A549 (cell line): Measurements from ENCODE around the gene NAP1L4. TPM values are rescaled to one million over a fixed set of nuclear protein-coding genes. Genes with fewer than 3 reads are reported as not detected.

ENCODE experiments used
- ATAC-seq, 2 experiments: fragments of 200-7000 bp in 1 of 2; fragments of >200 bp in 1 of 2; cut with Nextera tagmentation in 1 of 2; cut with Tn5 transposase in 1 of 2; 3 replicates each; pipeline versions ENCODE4 v1.8.0 to v1.9.1; 2018 to 2020; ENCODE audit warnings: mild to moderate bottlenecking in 1 of 2, moderate library complexity in 1 of 2
- CTCF ChIA-PET: fragments of 300-600 bp; sonication (Branson Sonifier 250); formaldehyde crosslinking; extraction: SDS; loops from one replicate; lab custom pipeline; 2021; ENCODE audit warnings: antibody characterized with exemption, inconsistent platforms; lab: Yijun Ruan, JAX
- POLR2A ChIA-PET: fragments of 350-600 bp; formaldehyde crosslinking; extraction: SDS; loops from one replicate; lab custom pipeline; 2021; ENCODE audit warnings: antibody characterized with exemption, inconsistent platforms; lab: Yijun Ruan, JAX
- DNase-seq, 2 experiments: peaks; one replicate each; pipeline versions ENCODE4 v3.0.0 to v3.0.0-alpha.2; 2011 to 2016; ENCODE audit warnings: low read depth in 1 of 2, low spot score in 1 of 2
- FAIRE-seq: peaks from 2 replicates; lab custom pipeline; 2011; peaks lifted over from hg19 to GRCh38; lab: Jason Lieb, UNC
- H3K27ac ChIP-seq, 2 experiments: fragments of >200 bp; sonication (Bioruptor Twin); formaldehyde crosslinking; 3 replicates each; pipeline ENCODE4 v1.5.1; 2016 to 2017
- H3K4me1 ChIP-seq: fragments of >200 bp; sonication (Bioruptor Twin); formaldehyde crosslinking; 3 replicates; pipeline ENCODE4 v1.6.1; 2016
- H3K4me2 ChIP-seq: fragments of >200 bp; sonication (Bioruptor Twin); formaldehyde crosslinking; 3 replicates; pipeline ENCODE4 v1.6.1; 2016
- H3K4me3 ChIP-seq: fragments of >200 bp; sonication (Bioruptor Twin); formaldehyde crosslinking; 3 replicates; pipeline ENCODE4 v1.5.1; 2016
- H3K9me3 ChIP-seq: fragments of >200 bp; sonication (Bioruptor Twin); formaldehyde crosslinking; 3 replicates; pipeline ENCODE4 v1.6.1; 2016
- ATOH8 ChIP-seq: fragments of 250-450 bp; sonication (Bioruptor Pico); IDR thresholded peaks from 2 replicates; pipeline ENCODE4 v1.5.0; 2020; ENCODE audit warnings: low read depth, mild to moderate bottlenecking, moderate library complexity
- BHLHE40 ChIP-seq: IDR thresholded peaks from 2 replicates; pipeline ENCODE4 v1.6.1; 2012; ENCODE audit warnings: low read depth, low read length, inconsistent platforms
- CBX2 ChIP-seq: fragments of 200-600 bp; sonication (generic); IDR thresholded peaks from 2 replicates; pipeline ENCODE4 v1.6.1; 2016; ENCODE audit warnings: low read depth, mild to moderate bottlenecking, borderline replicate concordance
- CHD4 ChIP-seq: fragments of 200-600 bp; sonication (generic); IDR thresholded peaks from 2 replicates; pipeline ENCODE4 v1.6.1; 2016; ENCODE audit warnings: antibody characterized with exemption, mild to moderate bottlenecking, borderline replicate concordance
- FOSB ChIP-seq: fragments of 250-450 bp; sonication (Bioruptor Pico); IDR thresholded peaks from 2 replicates; pipeline ENCODE4 v1.5.0; 2020; ENCODE audit warnings: mild to moderate bottlenecking, moderate library complexity
- HDAC2 ChIP-seq: fragments of 200-600 bp; sonication (generic); IDR thresholded peaks from 2 replicates; pipeline ENCODE4 v1.6.1; 2016
- HEYL ChIP-seq: fragments of 250-450 bp; sonication (Bioruptor Pico); IDR thresholded peaks from 2 replicates; pipeline ENCODE4 v1.8.0; 2021; ENCODE audit warnings: mild to moderate bottlenecking, moderate library complexity
- HOXA7 ChIP-seq: fragments of 250-450 bp; sonication (Bioruptor Pico); IDR thresholded peaks from 2 replicates; pipeline ENCODE4 v1.5.0; 2020; ENCODE audit warnings: mild to moderate bottlenecking, moderate library complexity
- KDM1A ChIP-seq: fragments of 200-600 bp; sonication (generic); IDR thresholded peaks from 2 replicates; pipeline ENCODE4 v1.6.1; 2016; ENCODE audit warnings: low read depth, mild to moderate bottlenecking
- KDM5A ChIP-seq: fragments of 200-600 bp; sonication (generic); IDR thresholded peaks from 2 replicates; pipeline ENCODE4 v1.6.1; 2016; ENCODE audit warnings: antibody characterized with exemption, mild to moderate bottlenecking
- MAFK ChIP-seq: fragments of 450-650 bp; IDR thresholded peaks from 2 replicates; pipeline ENCODE4 v1.6.1; 2014; ENCODE audit not compliant: partially characterized antibody
- MYC ChIP-seq: IDR thresholded peaks from 2 replicates; pipeline ENCODE4 v1.6.1; 2012; ENCODE audit warnings: mild to moderate bottlenecking, inconsistent platforms, low read length, improper control_type of control experiment, borderline replicate concordance
- NR3C1 ChIP-seq: fragments of >200 bp; sonication (Bioruptor Twin); formaldehyde crosslinking; IDR thresholded peaks from 3 replicates; pipeline ENCODE4 v1.6.1; 2017
- POLR2A ChIP-seq: IDR thresholded peaks from 2 replicates; pipeline ENCODE4 v1.6.1; 2012; ENCODE audit warnings: mild to moderate bottlenecking, low read length
- POLR2AphosphoS2 ChIP-seq: conservative IDR thresholded peaks from 2 replicates; pipeline ENCODE4 v1.6.1; 2012; ENCODE audit warnings: low read length, improper control_type of control experiment, inconsistent platforms
- RAD21 ChIP-seq, 2 experiments: fragments of >200 bp in 1 of 2; sonication (Bioruptor Twin) in 1 of 2; formaldehyde crosslinking in 1 of 2; IDR thresholded peaks in 1 of 2; conservative IDR thresholded peaks in 1 of 2; 2 replicates in 1 of 2; 3 replicates in 1 of 2; pipeline ENCODE4 v1.6.1; 2012 to 2018; ENCODE audit warnings: inconsistent platforms in 1 of 2
- RCOR1 ChIP-seq: fragments of 150-350 bp; IDR thresholded peaks from 2 replicates; pipeline ENCODE4 v1.6.1; 2014; ENCODE audit warnings: antibody characterized with exemption, low read length, low read depth
- REST ChIP-seq: fragments of 200-600 bp; sonication (generic); IDR thresholded peaks from 2 replicates; pipeline ENCODE4 v1.6.1; 2016; ENCODE audit warnings: antibody characterized with exemption, mild to moderate bottlenecking, moderate library complexity
- RFX5 ChIP-seq: fragments of 450-650 bp; IDR thresholded peaks from 2 replicates; pipeline ENCODE4 v1.7.1; 2014; ENCODE audit warnings: antibody characterized with exemption, mild to moderate bottlenecking, moderate library complexity
- RNF2 ChIP-seq: fragments of 200-600 bp; sonication (generic); IDR thresholded peaks from 2 replicates; pipeline ENCODE4 v1.6.1; 2016; ENCODE audit warnings: low read depth, mild to moderate bottlenecking, antibody characterized with exemption, moderate library complexity, borderline replicate concordance
- TP53 ChIP-seq: fragments of 250-450 bp; sonication (Bioruptor Pico); IDR thresholded peaks from 2 replicates; pipeline ENCODE4 v1.5.0; 2021; ENCODE audit warnings: mild to moderate bottlenecking, moderate library complexity
- ZFP36 ChIP-seq: fragments of 450-650 bp; IDR thresholded peaks from 2 replicates; pipeline ENCODE4 v1.6.1; 2014; ENCODE audit warnings: borderline replicate concordance; ENCODE audit not compliant: partially characterized antibody
- WGBS: methylation state at CpG from one replicate; pipeline ENCODE4 v1.1.6; 2017; ENCODE audit errors: missing lambda C conversion rate; 5-methylcytosine and 5-hydroxymethylcytosine counted together
- polyA plus RNA-seq, 4 experiments: library from polyadenylated mRNA; depleted of rRNA in 3 of 4; stranded (reverse); fragments of >200 nt; fragmentation: RNase III in 1 of 4; extraction: RNeasy Plus Mini Kit Qiagen cat#74134 plus additional on column Dnase treatment in 1 of 4; gene quantifications; 2 replicates in 3 of 4; 3 replicates in 1 of 4; pipeline ENCODE4 v1.2.3, GENCODE V29; 2011 to 2017

Gene NAP1L4
- polyA plus RNA-seq, 2 of the 4 experiments (the other 2 are of a cell fraction) = 132 to 148 TPM

GRCh38 chr11:3018596-3018995 lies 26.5 kb upstream of the NAP1L4 start:
- CTCF ChIA-PET = interaction anchor here (1.7 kb wide), 1 partner anchor 44 kb away, joined by 8 read pairs; no protein-coding TSS in a partner anchor
- 79% methylated on average over 5 of the region's 5 CpGs for WGBS
- ATAC-seq = no peak
- POLR2A ChIA-PET = no interaction called here
- no peak for FAIRE-seq
- TF ChIP-seq TP53 (CRISPR knock-in tag) (no peak), FOSB (no peak), KDM5A (no peak), RFX5 (no peak), ZFP36 (no peak), MAFK (no peak), HDAC2 (no peak), BHLHE40 (no peak), HEYL (CRISPR knock-in tag) (no peak), HOXA7 (CRISPR knock-in tag) (no peak), RAD21 (conservative IDR thresholded peaks at IDR 0.05 in 1 of 2, IDR thresholded peaks at IDR 0.05 in 1 of 2) (no peak), POLR2AphosphoS2 (no peak), ATOH8 (CRISPR knock-in tag) (no peak), POLR2A (no peak), RCOR1 (no peak), NR3C1 (no peak), CBX2 (no peak)
- Histone ChIP-seq H3K4me1 (peaks cover 8% of the 10 kb centered on the region; the same call in 1 of the 3 replicates), H3K27ac (no peak overlapping the region), H3K4me2 (no peak overlapping the region), H3K4me3 (no peak overlapping the region), H3K9me3 (no peaks in the 10 kb centered on the region)
- DNase-seq = no peak

- Histone ChIP-seq H3K9me3 (no peaks in the 10 kb centered on the region), H3K4me1 (no peaks in the 10 kb centered on the region), H3K4me2 (no peak overlapping the region), H3K4me3 (no peak overlapping the region), H3K27ac (no peak overlapping the region)
- CTCF ChIA-PET = interaction anchor here (1.6 to 4.3 kb wide), 2 partner anchors 20 to 75 kb away, joined by 8 to 30 read pairs; no protein-coding TSS in a partner anchor
- FAIRE-seq (no peak), ATAC-seq (peak; percentile 30 to 62; a peak in 3 of 6 replicates), DNase-seq (no peak)
- WGBS = 92% methylated on average over 11 of the region's 11 CpGs
- TF ChIP-seq REST = no peak
- TF ChIP-seq CBX2 = no peak
- TF ChIP-seq KDM1A = no peak
- no peak for TF ChIP-seq BHLHE40
- no peak for TF ChIP-seq MYC
- no peak for TF ChIP-seq CHD4
- no peak for TF ChIP-seq ZFP36
- TF ChIP-seq RNF2 = no peak
- POLR2A ChIA-PET = no interaction called here
These were observed 24.7 kb upstream of the NAP1L4 start for GRCh38 chr11:3016861-3017260.
